Measurements from ENCODE around the gene PDPK1.
"Not testable (repeated sequence)": the region's sequence is repeated elsewhere in the genome, so short reads cannot be mapped to it uniquely, and the experiment has no call there.

Gene PDPK1

DNA sequence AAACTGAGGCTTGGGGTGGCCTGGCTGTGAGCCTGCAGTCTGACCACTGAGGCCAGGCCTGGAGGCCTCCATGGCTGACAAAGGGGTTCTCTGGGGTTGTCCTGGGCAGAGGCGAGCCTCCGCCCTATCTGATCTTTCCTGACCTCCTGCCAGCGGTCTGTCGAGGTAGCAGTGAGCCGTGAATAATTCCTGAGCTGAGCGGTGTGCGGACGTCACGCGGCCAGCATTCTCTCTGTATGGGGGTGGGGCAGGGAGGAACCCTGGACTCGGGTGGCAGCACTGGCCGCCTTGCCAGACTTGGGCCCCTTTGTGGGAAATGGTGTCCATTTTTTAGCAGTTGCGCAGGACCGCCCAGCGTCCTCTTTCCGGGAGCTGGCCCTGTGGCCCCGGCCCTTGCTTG is 74.1 kb downstream of the PDPK1 start:
- DNase-seq (ENCODE audit: low spot score), result not testable (repeated sequence)

DNA sequence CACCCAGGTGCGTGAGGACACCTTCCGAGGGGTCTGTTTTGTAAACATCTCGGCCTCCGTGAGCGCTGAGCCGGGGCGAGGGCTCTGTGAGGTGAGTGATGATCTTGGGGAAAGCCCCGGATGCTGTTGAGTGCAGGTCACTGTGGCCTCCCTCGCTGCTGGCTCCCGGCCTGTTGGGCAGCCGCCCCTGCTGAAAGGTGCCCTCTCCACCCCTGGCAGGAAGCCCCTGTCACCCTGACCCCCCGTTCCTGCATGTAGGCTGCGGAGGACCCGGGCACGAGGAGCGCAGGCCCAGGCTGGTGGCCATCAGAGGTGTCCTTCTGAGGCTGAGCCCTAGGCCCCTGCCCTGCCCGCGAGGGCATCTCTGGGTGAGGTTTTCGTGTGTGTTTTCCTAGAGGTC is 75.4 kb downstream of the PDPK1 start:
- DNase-seq (ENCODE audit: low spot score), result not testable (repeated sequence)

DNA sequence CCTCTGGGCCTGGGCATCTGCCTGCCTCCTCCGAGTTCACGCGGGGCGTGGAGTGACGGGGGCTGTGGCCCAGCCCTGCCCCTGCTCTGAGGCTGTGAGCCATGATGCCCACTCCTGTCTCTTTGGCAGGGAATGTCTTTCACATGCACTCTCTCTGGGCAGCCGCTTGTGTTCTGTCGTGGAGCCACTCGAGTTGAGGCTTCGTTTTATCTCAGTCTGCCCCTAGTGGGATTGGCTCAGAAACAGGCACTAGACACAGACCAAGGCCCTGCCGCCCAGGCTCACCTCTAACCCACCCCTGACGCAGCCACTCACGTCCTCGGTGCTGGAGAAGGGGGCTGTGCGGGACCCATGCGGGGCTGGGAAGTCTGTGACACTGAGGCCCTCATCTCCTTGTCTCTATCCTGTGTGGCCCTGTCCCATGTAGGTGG is 77.0 kb downstream of the PDPK1 start:
- DNase-seq (ENCODE audit: low spot score), result no peak

DNA sequence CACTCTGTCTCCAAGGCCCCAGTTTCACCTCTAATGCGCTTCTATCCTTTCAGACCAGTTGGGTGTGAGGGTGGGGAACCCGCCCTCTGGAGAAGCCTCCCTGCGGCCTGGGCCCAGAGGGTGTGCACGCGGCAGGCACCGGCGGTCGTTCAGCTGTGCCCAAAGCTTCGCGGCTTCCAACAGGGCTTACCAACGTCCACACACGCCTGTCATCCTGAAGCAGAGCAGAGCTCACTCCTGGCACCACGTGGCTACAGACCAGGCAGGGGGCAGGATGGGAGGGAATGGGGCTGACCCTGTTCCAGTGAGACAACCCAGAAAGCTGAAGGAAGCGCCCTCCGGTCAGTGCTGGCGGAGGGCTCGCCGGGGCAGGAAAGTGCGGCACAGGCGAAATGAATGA is 81.1 kb downstream of the PDPK1 start:
- DNase-seq (ENCODE audit: low spot score), result not testable (repeated sequence)

DNA sequence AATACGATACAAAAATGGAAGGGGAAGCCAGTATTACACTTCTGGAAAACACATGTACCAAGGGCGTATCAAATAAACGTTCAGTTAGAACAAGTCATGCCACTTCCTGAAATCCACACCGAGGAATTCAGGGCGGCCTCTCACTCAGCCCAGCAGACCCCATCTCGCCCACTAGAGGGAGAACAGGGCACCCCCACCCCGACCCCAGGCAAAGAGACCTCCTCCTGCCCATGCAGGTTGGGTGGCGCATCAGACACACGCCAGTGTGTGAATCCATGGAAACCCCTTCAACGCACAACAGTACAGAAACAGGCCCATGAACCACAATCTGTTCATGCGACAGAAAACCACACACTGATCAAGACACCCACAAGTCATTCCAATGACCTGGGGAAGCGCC is 81.8 kb downstream of the PDPK1 start:
- not testable (repeated sequence) for DNase-seq (ENCODE audit: low spot score)

DNA sequence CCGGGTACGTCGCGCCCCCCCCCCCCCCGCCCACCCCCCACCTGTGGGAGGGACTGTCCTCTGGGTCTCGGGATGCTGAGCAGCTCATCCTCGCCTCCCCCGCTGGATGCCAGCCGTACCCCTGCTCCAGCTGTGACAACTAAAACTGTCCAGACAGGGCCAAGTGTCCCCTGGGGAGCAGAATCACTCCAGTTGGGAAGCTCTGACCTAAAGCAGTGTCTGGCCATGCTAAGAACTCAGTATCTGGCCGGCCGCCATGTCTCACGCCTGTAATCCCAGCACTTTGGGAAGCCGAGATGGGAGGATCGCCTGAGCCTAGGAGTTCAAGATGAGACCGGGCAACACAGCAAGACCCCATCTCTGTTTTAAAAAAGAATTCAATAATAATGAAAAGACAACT is 83.0 kb downstream of the PDPK1 start:
- not testable (repeated sequence) for DNase-seq (ENCODE audit: low spot score)

DNA sequence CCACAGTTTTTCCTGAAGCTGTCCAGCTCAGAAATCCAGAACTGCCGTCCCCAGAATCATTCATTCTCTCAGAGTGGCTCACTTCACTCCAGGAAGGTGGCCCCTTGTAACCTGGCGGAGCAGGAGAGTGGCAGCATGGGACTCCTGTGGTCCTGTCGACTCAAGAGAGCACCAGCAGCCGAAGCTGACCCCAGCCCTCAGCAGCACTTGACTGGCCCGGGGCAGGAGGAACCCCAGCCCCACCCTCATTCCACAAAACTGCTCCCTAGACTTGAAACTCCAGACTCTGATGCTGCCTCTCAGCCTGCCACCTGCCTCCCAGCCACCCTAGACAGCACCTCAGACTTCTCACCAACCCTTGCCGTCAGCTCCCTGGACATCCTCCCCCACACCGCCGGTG is 83.6 kb downstream of the PDPK1 start:
- DNase-seq (ENCODE audit: low spot score), result not testable (repeated sequence)

DNA sequence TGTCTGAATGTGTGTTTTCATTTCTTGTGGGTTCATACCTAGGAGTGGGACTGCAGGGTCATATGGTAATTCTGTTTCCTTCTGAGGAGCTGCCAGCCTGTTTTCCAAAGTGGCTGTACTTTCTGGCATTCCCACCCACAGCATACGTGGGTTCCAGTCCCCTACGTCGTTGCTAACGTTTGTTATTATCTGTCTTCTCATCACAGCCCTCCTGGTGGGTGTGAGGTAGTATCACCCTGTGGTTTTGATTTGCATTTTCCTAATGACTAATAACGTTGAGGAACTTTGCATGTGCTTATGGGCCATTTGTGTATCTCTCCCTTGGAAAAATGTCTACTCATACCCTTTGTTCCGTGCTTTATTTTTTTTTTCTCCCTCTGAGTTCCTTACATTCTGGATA is 89.3 kb downstream of the PDPK1 start:
- DNase-seq (ENCODE audit: low spot score), result not testable (repeated sequence)

DNA sequence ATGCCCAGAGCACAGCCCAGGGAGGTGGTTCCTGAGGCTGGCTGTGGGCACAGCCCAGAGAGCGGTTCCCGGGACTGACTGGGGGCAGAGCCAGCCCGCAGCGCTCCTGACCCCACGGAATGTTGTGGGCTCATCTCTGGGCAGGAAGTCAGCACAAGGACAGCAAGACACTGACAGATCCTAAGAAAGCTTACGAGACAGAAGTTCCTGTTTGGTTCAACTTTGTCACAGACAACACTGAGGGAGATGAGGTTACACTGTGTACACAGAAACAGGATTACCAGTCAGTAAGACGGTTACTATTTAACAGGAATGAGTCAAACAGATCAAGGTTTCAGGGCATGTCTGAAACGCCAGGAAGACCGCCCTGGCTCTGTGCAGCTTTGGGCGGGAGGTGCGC is 93.4 kb downstream of the PDPK1 start:
- DNase-seq (ENCODE audit: low spot score), result not testable (repeated sequence)

DNA sequence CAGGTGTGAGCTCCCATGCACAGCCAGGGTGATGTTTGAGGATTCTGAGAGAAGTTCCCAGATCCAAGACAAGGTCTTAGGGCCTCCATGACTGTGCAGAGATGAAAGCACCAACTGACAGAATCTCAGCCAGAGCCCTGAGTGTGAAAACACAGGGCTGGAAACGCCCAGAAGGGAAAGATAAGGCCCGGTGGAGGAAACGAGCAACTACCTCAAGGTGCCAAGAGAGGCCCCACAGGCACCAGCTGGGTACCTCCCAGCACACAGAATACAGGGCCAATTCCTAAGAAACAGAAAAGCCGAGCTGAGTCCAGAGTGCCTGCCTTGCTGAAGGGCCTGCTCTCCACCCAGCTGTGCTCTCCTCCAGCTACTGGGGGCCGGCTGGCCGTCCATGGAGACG is 94.5 kb downstream of the PDPK1 start:
- DNase-seq (ENCODE audit: low spot score), result not testable (repeated sequence)

DNA sequence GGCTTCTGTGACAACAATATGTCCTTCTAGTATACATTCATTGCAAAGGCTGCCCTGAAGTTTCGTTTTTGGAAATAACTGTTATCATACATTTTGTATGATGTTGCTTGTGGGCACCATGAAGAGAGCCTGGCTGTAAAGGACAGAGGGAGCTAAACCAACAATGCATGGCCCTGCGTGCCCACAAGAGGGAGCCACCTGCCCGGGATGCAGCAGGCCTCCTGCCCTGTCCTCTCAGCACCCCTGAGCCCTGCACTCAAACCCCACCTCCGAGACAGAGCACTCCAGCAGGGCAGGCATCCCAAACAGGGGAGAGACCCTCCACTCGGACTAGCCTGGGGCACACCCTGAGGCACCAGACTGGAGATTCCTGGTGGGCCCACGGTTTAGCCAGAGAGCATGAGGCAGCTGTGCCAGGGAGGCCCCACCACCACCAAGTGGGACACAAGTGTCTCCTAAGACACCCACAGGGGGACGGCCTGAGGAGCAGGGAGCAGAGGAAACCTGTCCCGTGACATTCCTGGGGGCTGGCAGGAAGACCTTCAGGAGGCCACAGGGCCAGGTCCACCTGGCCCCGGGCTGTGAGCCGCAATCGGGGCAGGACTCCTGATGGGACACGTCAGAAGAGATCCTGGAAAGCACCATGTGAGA is 101.4 kb downstream of the PDPK1 start:
- not testable (repeated sequence) for DNase-seq (ENCODE audit: low spot score)

DNA sequence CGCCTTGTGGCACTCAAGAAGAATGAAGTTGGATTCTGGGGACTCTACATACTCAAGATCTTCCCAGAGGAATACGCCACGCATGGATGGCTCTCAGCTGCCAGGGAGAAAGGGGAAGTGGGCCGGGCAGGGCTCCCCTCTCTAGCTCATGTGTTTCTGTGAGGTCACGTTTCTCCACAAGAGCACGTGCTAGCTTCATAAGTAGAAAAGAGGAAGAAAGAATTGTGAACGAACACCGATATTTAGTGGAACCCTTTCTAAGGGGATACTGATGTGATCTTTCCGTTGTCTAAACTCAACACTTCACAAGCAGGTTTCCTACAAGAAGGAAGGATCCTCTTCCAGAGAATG is 101.9 kb downstream of the PDPK1 start:
- DNase-seq (ENCODE audit: low spot score), result not testable (repeated sequence)

DNA sequence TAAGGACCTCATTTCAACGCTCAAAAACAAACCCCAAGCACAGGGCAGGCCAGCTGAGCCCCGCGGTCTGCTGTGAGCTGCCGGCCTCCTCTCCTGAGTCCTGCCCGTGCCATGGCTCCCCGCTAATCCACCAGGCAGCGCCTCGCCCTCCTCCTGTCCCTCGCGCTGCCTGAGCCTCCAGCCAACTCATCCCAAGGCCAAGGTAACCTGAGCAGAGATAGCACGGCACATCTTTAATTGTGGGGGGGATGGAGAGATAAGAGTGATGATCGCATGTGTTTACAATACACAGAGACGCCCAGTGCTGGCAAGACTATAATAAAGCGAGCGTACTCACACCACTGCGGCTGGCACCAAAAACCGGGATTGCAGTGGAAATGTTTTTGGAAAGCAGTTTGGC is 104.7 kb downstream of the PDPK1 start:
- DNase-seq (ENCODE audit: low spot score), result not testable (repeated sequence)

DNA sequence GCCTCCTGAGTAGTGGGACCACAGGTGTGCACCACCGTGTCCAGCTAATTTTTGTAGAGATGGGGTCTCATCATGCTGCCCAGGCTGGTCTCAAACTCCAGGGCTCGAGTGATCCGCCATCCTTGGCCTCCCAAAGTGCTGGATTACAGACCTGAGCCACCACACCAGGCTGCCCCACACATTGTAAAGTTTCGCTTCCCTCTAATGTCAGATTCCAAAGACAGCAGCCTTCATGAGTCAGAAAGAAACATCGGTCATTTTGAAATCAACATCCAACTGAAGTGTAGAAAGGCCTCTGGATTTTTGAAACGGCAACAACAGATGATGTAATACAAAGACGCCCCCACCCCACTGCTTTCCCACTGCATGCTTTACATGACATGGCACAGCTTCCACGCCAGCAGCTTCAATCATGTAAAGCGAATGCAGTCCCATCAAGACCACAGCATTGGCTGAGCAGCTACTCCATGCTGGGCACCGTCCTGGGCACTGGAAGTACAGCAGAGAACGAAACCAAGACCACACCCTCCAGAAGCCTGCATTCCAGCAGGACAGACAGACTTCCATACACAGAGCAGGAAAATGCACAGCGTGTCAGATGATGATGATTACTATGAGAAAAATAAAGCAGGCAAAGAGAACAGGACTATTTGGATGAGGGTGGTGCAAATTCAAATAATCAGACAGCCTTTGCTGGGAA is 107.1 kb downstream of the PDPK1 start:
- not testable (repeated sequence) for DNase-seq (ENCODE audit: low spot score)

DNA sequence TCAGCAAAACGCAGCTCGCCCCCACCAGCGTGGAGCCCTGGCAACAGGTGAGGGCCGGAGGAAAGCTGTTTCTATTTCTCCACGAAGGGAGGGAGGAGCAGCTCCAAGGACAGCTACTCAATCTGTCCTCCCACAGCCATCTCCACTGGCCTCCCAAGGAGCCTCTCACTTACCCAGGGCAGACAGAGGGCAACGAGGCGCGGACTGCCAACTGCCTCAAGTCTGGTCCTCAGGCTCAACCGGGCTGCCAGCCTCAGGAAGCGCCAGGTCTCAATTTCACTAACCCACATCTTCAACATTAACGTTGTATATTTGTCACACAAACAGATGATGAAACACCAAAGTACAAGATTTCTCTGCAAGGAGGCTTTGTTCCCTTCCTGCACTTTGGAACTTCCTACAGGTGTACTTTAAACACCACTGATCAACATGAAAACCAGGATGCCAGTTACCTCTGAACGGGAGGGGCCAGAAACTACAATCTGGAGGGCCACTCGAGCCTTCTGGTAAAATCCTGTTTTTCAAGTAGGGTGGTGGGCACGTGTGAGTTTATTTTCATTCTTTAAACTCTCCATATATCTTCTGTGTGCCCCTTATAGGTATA is 113.5 kb downstream of the PDPK1 start:
- DNase-seq (ENCODE audit: low spot score), result not testable (repeated sequence)

Measured in hematopoietic multipotent progenitor cell treated with erythropoietin and hydrocortisone succinate and interleukin-3 and kit ligand, for 17 days (in vitro differentiated cells).